Middle frontal gyrus (tissue), 1 donor: Measurements from ENCODE around the gene LRRC8C.

Source experiments
- DNase-seq: peaks from one replicate; pipeline ENCODE4 v3.0.0-alpha.2; 2015; ENCODE audit warnings: low spot score; ENCODE audit errors: extremely low spot score

Gene LRRC8C

DNA sequence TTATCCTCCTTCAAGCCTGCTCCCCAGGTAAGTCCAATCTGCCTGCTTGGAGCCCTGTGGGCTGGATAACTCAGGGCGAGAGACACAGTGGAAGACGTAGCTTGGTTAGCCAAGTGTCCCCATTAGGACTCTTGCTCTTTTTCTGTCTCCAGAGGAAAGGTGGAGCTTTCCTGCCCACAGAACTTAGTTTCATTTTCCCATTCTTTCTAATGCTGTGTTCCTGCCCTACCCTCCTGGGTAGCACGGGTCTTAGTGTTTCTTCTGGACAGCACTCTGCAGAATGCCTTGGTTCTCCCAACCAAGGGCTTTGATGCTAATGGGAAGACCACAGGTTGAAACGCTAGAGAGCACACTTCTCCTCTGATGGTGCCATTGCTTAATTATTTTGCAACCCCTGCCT, 95.5 kb downstream of the LRRC8C start:
- no peak for DNase-seq

DNA sequence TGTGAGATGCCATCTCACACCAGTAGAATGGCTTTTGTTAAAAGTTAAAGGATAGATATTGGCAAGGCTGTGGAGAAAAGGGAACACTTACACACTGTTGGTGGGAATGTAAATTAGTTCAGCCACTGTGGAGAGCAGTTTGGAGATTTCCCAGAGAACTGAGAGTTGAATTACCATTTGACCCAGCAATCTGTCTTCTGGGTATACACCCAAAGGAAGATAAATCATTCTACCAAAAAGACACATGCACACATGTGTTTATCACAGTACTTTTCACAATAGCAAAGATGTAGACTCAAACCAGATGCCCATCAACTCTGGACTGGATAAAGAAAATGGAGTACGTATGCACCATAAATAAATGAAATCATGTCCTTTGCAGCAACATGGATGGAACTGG, 99.3 kb downstream of the LRRC8C start:
- DNase-seq = no peak

DNA sequence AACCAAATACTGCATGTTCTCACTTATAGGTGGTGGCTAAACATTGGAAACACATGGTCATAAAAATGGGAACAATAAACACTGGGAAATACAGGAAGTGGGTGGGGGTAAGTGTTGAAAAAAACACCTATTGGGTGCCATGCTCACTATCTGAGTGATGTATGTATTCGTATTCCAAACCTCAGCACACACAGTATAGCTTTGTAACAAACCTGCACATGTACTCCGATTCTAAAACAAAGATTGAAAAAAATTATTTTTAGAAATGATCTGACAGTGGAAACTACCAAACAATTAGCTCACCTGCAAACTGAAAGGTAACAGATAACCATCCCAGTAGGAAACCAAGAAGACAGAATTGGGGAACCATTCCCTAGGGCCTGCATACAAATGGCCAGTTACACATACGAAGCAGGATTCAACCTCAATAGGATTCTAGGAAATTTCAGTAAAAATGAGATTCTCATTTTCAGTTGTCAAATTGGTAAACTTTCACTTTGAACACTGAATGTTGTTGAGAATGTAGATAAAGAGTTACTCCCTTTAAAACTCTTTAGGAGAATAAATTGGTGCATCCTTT, 99.8 kb downstream of the LRRC8C start:
- DNase-seq = no peak

DNA sequence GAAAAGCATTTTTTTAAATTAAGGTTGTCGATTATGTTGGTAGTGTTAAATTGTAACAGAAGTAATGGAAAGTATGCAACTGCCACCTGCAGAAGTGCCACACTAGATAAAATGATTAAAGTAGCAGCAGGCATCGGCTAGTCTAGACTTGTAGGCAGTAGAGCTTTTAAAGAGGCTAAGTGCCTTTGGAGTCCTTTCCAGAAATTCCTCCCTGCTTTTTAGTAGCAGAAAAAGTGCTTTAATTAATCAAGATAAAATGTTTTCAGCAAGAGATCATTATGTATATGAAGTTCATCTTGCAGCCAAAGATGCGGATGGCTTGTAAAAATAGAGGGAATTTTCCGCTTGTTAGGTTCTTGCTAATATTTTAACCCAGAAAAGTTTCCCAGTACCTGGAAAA, 100.8 kb downstream of the LRRC8C start:
- no peak for DNase-seq

DNA sequence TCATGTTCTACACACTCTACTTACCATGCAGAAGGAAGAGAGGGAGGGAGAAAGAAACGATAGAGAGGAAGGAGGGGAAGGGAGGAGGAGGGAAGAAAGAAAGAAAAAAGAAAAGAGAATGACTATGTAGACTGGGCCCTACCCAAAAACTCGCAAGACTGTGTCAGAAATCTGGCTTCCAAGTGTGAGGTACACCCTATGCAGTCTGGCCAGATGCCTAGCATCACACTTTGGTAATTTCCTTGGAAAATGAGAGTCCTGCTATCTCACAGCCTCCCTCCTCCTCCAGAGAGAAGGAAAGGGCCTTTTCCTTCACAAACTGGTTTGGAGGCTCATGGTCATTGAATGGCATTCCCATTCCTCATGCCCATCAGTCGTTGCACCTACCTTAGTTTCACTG, 101.5 kb downstream of the LRRC8C start:
- DNase-seq = peak; percentile 16

DNA sequence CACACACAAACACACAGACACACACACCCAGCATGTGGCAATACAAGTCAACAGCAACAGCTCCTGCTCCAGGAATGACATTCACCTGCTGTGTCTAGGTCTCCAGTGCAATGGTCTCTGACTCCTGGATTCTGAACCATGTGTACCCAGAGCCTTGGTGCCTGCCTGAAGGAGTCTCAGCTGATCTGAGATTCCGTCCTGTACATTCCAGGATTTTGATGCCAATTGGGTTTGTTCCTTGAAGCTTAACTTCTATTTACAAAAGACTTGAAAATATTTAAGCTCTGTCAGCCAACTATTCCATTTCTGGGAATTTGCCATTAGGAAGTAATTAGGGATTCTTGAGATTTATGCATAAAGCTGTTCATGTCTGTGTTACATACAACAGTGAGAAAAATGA, 102.6 kb downstream of the LRRC8C start:
- DNase-seq = no peak

DNA sequence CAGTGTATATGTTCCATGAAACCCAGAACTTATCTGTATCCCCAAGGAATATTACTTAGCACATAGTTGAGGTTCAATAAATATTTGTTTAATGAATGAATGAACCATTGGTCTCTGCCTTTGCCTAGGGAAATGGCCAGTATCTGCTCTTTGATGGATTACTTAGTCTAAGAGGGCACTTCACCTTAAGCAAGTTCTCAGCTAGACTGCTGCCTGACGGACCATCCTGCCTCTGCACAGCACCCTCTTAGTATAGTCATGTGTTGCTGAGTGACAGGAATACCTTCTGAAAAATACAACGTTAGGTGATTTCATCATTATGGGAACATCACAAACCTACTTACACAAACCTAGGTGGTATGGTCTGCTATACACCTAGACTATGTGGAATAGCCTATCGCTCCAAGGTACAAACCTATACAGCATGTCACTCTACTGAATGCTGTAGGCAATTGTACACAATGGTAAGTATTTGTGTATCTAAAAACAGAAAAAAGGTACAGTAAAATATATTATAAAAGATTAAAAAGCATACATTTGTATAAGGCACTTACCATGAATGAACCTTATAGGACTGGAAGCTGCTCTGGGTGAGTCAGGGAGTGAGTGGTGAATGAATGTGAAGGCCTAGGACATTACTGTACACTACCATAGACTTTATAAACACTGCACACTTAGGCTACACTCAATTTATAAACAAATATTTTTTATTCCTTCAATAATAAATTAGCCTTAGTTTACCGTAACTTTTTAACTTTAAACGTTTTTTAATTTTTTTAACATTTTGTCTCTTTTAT, 104.2 kb downstream of the LRRC8C start:
- DNase-seq = no peak

DNA sequence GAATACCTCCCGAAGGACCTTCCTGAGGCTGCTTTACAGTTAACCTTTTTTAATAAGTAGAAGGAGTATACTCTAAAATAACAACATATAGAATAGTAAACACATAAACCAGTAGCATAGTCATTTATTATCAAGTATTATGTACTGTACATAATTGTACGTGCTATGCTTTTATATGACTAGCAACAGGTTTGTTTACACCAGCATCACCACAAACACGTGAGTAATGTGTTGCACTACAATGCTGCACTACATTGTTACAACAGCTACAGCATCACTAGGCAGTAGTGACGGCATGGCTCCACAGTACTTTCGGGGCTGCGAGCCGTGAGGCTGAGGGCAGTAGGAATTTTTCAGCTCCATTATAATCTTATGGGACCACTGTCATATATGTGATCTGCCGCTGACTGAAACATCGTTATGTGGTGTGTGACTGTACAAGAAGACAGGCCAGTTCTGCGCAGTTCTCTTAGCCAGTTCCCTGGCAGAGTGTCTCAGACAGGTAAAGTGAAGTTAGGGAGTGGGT, 105.1 kb downstream of the LRRC8C start:
- DNase-seq = no peak

DNA sequence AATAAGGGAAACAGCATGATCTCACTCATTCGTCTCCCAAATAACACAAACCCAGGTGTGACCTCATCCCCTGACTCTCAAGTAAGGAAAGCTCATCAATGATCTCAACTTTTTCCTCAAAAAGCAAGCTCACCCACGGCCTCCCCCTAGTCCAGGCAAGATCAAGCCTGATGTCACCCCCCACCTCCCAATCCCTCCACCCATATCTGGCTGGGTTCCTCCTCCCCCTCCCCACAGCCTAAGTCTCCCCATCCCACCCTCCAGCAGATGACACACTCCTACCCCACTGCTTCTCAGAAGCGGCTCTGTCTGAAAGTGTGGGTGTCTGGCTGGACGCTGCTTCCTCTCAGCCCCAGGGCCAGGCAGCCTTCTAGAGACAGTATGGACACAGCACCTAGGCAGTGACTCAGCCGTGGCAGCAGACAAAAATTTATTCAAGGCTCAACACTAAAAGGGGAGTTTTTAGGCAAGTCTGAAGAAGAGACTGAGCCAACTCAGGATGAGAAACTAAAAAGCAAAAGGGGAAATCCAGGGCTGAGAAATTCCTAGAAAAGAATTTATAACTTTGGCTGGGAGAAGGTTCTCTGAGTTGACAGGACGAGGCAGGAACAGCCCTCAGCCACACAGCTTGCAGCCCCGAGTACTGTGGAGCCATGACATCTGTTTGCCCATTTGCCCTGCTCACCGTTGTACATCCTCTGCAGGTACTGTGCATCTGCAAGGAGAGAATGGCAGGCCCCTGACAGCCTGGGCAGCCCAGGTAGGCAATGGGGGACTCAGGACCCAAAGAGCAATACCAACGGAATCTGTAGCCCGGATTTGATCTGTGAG, 106.3 kb downstream of the LRRC8C start:
- DNase-seq = no peak

DNA sequence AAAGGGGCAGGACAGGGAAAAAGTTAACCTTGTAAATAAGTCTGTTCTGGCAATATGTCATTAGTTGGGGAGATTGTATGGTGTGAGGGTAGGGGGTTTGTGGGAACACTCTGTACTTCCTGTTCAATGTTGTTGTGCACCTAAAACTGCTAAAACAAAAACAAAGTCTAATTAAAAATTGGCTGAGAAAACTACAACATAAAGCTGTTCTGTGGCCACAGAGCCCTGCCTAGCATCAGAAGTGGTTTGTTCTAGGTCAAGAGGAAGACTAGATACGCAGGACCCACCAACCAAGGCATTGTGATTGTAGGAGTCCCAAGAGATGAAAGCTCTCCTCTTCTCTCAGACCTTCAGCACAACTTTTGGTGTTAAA, 106.9 kb downstream of the LRRC8C start:
- DNase-seq = no peak

DNA sequence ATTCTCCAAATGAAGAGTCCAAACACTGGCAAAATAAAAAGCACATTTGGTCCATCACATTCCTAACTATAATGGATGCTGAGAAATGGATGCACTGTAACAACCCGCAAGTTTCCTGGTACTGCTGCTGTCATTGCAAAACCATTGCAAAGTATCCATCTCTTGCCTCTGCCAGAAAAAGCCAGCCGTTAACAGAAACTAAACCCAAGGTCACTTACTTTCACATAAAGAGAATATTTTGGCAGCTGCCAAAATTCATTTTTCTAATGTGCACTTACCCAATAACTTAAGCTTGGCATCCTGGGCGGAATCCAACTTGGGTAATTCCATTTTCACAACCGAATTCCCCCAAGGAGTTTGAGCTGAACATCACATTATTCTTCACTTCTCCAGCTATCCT, 110.9 kb downstream of the LRRC8C start:
- DNase-seq = no peak

DNA sequence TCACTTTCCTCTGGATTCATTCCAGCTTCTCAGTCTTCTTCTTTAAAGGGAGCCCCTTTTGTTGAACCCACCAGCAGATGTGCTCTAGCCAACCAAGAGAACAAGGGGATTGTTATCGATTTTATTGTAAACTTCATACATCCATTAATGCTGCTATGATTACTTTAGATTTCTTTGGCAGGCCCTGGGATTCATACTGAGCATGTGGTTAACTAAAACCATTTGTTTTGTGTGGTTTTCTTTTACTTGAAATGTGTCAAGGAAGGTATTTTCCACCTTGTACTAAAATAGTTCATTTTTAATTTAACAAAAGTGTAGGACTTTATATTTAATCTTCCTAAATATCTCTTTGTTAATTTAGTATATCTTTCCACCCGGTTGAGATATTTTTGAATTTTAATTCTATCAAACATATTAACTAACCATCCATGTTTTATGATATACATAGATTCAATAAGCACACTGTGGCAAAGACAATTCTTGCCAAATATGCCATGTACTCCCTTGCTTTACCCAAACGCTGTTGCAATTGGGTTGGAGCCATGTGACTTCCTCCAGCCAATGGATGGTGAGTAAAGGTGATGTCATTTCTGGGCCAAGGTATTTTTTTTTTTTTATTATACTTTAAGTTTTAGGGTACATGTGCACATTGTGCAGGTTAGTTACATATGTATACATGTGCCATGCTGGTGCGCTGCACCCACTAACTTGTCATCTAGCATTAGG, 113.7 kb downstream of the LRRC8C start:
- DNase-seq = no peak

DNA sequence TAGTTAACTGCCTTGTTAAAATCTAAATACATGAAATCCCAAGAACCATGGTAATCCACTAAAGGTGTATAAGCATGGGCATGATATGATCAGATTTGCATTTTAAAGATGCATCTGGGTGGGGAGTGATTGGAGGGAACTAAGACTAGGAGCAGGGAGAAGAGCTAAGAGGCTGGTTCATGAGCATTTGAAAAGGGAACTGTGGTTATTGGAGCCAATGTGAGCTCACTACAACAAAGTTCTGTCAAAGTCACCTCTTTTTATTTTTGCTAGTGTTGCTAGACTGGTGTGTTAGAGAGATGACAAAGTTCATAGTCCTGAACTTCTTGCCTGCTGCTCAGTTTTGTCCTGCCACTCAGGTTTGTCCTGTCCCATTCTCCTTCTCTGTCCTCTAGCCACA, 120.8 kb downstream of the LRRC8C start:
- DNase-seq = no peak

DNA sequence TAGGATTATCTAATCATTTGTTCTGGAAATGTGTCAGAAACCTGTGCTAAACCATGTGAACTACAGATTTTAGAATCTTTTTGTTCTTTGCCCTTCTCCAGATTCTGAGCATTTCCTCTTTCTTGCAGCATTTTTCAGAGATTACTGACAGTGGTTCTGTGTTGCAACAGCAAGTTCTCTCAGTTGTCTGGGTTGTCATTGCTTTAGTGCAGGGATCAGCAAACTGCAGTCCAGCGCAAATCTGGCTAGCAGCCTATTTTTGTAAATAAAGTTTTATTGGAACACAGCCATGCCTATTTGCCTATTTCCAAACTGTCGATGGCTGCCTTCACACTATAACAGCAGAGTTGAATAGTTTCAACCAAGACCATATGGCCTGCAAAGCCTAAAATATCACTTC, 121.6 kb downstream of the LRRC8C start:
- no peak for DNase-seq

DNA sequence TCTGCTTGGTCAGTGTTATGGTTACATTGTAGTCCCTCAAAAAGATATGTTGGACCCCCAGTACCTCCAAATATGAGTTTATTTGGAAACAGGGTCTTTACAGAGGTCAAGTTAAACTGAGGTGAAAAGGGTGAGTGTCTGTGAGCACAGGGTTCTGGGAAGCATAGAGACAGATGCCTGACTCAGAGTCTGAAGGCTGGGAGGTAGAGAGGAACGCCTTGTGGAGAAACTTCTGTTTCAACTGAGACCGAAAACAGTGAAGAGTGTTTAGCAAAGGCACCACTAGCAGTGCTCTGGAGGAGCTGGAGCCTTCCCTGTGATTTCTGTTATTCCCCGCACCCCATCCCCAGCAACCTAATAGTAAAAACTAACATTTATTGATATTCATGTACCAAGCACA, 122.7 kb downstream of the LRRC8C start:
- DNase-seq = no peak

DNA sequence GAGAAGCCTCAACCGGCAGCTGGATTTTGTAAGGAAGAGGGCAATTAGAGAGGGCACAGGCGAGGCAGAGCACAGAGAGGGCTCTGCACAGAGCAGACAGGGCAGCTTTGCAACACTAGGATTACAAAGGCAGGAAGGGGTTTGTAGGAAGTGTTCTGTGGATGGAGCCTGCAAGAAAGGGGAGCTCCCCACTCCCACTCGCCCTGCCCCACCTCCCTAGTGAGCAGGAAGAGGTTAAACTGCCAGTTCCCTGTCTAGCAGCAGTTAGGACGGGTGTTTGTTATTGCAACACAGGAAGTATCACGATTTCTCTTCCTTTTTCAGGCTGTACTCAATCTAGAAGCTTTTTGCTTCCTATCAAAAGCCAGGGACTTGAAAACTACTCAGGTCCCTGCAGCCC, 124.6 kb downstream of the LRRC8C start:
- no peak for DNase-seq

DNA sequence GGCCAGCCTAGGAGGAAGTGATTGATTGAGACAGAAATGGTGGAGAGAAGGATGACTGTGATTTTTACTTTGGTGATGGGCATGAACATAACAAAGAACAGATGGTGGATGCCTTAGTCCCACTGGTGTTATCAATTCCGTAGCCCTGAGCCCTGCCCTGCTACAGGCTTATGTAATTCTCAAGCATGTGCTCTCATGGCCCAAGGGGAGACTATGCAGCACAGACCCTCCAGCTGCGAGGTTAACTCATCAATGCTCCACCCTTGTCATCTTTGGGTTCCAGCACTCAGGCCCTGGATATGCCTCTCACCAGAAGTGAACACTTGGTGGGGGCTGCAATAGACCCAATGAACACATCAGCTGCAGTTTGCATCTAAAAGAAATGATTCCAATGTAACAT, 125.2 kb downstream of the LRRC8C start:
- DNase-seq = no peak

DNA sequence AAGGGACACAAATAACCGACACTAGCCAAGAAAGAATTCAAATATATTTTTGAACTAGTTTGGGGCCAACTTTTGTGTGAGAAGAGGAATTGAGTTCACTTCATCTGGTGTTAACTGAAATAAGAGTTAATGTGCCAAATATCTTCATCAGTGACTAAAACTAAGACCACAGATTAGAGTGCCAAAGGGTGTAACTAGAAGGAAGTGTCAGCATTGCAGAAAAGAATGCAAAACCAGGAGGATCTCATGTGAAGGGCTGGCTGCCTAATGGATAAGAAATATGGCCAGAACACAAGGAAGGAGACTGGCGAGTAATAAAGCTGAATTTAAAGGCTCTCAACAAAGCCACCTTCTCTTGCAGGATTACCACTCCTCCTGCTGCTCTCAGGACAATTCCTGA, 126.1 kb downstream of the LRRC8C start:
- DNase-seq = no peak

DNA sequence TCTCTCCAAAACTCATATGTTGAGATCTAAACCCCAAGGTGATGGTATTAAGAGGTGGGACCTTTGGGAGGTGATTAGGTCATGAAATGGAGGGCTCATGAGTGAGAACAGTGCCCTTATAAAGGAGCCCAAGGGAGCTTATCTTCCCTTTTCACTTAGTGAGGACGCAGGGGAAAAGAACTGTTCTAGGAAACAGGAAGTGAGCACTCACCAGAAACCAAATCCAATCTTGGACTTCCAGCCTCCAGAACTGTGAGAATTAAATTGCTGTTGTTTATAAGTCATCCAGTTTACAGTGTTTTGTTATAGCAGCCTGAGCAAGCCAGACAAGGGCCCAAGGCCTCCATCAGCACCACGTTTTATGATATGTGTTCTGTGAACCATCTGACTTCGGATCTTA, 127.6 kb downstream of the LRRC8C start:
- DNase-seq = no peak

DNA sequence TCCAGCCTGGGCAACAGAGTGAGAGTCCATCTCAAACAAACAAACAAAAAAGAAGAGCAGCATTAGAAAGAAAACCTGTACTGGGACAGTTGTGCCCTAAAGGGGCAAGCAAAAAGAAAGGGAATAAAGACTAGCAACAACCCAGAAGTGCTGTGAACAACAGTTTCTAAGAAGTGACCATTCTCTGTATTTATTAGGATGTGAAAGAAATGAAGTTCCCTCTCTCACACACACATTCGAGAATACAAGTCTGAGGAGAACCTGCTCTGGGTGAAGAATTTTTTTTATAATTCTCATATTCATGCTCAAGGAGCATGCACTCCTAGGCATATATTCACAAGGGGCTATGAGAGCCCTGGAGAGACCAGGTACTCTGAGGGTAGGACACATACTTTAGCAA, 128.4 kb downstream of the LRRC8C start:
- no peak for DNase-seq

DNA sequence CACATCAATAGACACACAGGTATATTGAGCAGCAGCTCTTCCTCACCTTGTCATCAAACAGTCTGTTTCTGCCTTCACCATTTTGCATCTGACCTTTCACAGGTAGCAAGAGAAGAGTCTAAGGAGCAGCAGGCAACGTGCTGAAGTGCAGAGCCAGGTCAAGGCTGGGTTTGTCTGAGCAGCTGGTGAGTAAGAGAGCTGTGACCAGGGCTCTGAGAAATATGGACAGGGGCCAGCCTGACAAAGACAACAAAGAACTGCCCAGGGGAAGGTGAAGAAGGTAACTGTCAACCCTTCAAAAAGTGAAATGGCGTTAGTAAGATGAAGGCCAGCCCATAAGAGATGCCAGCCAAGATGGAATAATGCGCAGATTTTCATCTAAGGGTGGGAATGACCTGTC, 129.0 kb downstream of the LRRC8C start:
- DNase-seq = no peak

DNA sequence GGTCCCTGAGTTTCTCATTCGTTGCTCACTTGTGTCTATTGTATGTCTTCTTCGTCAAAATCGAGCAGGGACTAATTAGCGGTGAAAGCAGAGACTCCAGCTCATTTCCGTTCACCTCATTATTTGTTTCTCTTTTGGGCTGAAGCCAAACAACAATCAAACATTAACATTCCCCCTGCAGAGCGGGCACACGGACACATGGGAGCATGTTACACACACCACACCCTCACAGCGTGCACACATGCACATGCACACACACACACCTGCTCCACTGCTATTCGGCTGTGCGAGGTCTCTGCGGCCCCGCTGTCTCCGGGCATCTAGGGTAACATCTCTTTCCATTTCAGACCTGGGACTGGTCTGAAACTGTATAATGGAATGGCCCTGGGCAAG, 129.5 kb downstream of the LRRC8C start:
- DNase-seq = no peak
